ENCODE results near the gene INTS7. TPM values are rescaled to one million over a fixed set of nuclear protein-coding genes. Genes with fewer than 3 reads are reported as not detected.

INTS7 gene
- total and polyA plus RNA-seq, 2 donors from 2014 or later: 5.1 to 9.8 TPM

DNA sequence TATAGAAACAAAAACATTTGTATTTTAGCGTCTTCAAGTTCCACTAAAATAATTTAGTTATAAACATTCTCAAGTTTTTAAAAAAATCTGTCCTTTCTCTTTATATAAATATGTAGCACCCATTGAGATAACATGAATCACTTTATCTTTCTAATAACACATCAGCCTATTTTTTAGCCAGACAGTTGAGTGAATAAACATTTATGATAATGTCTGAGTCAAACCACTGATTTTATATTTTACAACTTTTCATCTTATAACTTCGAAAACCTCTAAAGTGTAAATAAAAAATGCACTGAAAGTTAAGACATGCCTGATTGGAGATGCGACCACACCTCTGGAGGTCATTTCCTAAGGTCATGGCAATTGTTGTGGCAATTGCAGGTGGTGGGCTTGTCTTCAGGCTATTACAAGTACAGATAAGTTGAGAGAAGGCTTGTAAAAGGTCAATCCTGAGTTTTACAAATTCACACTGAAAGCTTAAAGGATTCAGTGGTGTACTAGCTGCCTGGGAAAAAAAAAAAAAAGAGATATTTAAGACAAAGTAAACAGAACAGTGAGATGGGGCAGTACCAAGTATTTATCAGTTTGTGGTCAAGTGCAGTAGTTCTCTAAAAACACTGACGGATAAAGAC is 67.0 kb downstream of the INTS7 start:
- no peak for DNase-seq
- no peak overlapping the region for H3K9ac ChIP-seq (ENCODE audit: low read length in 3 of 3)
- no peaks in the 10 kb centered on the region for H3K27me3 ChIP-seq (ENCODE audit: control insufficient read depth, insufficient read depth, low read length)
- TF ChIP-seq, protein P1, sequence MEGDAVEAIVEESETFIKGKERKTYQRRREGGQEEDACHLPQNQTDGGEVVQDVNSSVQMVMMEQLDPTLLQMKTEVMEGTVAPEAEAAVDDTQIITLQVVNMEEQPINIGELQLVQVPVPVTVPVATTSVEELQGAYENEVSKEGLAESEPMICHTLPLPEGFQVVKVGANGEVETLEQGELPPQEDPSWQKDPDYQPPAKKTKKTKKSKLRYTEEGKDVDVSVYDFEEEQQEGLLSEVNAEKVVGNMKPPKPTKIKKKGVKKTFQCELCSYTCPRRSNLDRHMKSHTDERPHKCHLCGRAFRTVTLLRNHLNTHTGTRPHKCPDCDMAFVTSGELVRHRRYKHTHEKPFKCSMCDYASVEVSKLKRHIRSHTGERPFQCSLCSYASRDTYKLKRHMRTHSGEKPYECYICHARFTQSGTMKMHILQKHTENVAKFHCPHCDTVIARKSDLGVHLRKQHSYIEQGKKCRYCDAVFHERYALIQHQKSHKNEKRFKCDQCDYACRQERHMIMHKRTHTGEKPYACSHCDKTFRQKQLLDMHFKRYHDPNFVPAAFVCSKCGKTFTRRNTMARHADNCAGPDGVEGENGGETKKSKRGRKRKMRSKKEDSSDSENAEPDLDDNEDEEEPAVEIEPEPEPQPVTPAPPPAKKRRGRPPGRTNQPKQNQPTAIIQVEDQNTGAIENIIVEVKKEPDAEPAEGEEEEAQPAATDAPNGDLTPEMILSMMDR (IDR thresholded peaks at IDR 0.05; ENCODE audit: borderline replicate concordance, extremely low read depth, insufficient read depth): no peak
- FAIRE-seq: no peak
- H3K27ac ChIP-seq (ENCODE audit: low read depth in 2 of 2, low read length in 2 of 2): no peak overlapping the region
- intact Hi-C loops (cut with DNase I): no loop called here
- no peaks in the 10 kb centered on the region for H3K9me3 ChIP-seq (ENCODE audit: control insufficient read depth in 2 of 3, insufficient read depth in 1 of 3, low read length in 3 of 3)
- no peak overlapping the region for H3K4me3 ChIP-seq (ENCODE audit: low read length in 3 of 3)
- no peaks in the 10 kb centered on the region for H3K4me1 ChIP-seq (ENCODE audit: control insufficient read depth in 2 of 3, insufficient read depth in 2 of 3, low read depth in 1 of 3, low read length in 3 of 3)
- peaks cover 0 to 4% (median 0%) of the 10 kb centered on the region in 3 donors for H3K36me3 ChIP-seq (ENCODE audit: control insufficient read depth in 2 of 3, insufficient read depth in 3 of 3, low read length in 3 of 3)

DNA sequence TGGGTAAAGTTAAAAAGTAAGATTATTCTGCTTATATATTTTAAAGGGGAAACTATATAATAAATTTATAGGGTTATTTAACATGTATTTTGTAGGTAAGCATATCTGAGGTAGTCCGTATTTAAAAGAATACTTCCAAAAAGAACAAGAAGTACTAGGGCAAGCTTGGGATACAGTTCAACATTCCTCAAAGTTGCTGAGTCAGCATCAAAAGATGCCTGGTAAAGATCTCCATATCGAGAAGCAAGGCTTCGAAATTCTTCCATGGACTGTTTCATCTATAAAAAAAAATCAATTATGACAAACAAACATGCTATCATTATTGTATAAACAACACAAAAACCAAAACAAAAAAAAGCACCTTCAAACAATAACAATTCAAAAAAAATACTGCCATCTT is 67.7 kb downstream of the INTS7 start:
- DNase-seq (no peak), FAIRE-seq (no peak)
- H3K36me3 ChIP-seq (ENCODE audit: control insufficient read depth in 2 of 3, insufficient read depth in 3 of 3, low read length in 3 of 3): peaks cover 0 to 4% (median 0%) of the 10 kb centered on the region in 3 donors
- no peaks in the 10 kb centered on the region for H3K27me3 ChIP-seq (ENCODE audit: control insufficient read depth, insufficient read depth, low read length)
- intact Hi-C loops (cut with DNase I): no loop called here
- H3K27ac ChIP-seq (ENCODE audit: low read depth in 2 of 2, low read length in 2 of 2): no peak overlapping the region
- TF ChIP-seq, protein P1 (IDR thresholded peaks at IDR 0.05; ENCODE audit: borderline replicate concordance, extremely low read depth, insufficient read depth): no peak
- H3K9ac ChIP-seq (ENCODE audit: low read length in 3 of 3): no peak overlapping the region
- no peaks in the 10 kb centered on the region for H3K4me1 ChIP-seq (ENCODE audit: control insufficient read depth in 2 of 3, insufficient read depth in 2 of 3, low read depth in 1 of 3, low read length in 3 of 3)
- no peaks in the 10 kb centered on the region for H3K9me3 ChIP-seq (ENCODE audit: control insufficient read depth in 2 of 3, insufficient read depth in 1 of 3, low read length in 3 of 3)
- H3K4me3 ChIP-seq (ENCODE audit: low read length in 3 of 3): no peak overlapping the region

DNA sequence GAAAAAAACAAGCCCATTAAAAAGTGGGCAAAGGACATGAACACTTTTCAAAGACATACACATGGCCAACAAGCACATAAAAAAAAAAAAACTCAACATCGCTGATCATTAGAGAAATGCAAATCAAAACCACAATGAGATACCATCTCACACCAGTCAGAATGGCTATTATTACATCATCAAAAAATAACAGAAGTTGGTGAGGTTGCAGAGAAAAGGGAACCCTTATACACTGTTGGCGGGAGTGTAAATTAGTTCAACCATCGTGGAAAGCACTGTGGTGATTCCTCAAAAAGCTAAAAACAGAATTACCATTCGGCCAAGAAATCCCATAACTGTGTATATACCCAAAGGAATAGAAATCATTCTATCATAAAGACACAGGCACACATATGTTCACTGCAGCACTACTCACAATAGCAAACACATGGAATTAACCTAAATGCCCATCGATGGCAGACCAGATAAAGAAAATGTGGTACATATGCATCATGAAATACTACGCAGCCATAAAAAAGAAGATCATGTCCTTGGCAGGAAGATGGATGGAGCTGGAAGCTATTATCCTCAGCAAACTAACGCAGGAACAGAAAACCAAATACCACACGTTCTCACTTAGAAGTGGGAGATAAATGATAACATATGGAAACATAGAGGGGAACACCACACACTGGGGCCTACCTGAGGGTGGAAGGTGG is 70.1 kb downstream of the INTS7 start:
- Histone ChIP-seq H3K4me1 (ENCODE audit: control insufficient read depth in 2 of 3, insufficient read depth in 2 of 3, low read depth in 1 of 3, low read length in 3 of 3) (no peaks in the 10 kb centered on the region), H3K36me3 (ENCODE audit: control insufficient read depth in 2 of 3, insufficient read depth in 3 of 3, low read length in 3 of 3) (peaks cover 0 to 4% (median 2%) of the 10 kb centered on the region in 3 donors), H3K27ac (ENCODE audit: low read depth in 2 of 2, low read length in 2 of 2) (no peak overlapping the region), H3K27me3 (ENCODE audit: control insufficient read depth, insufficient read depth, low read length) (no peaks in the 10 kb centered on the region), H3K4me3 (ENCODE audit: low read length in 3 of 3) (no peak overlapping the region), H3K9ac (ENCODE audit: low read length in 3 of 3) (no peak overlapping the region), H3K9me3 (ENCODE audit: control insufficient read depth in 2 of 3, insufficient read depth in 1 of 3, low read length in 3 of 3) (no peaks in the 10 kb centered on the region)
- intact Hi-C loops (cut with DNase I): no loop called here
- TF ChIP-seq, protein P1 (IDR thresholded peaks at IDR 0.05; ENCODE audit: borderline replicate concordance, extremely low read depth, insufficient read depth): no peak
- FAIRE-seq: no peak
- no peak for DNase-seq

Data from kidney (tissue), 14 donors.